Activated CD4-positive, alpha-beta memory T cell treated with anti-CD3 and anti-CD28 coated beads, Interleukin-2, amount 10 ng/mL, durations not matched to agents 7 days and 5 days (primary cell): ENCODE data around the gene SLC25A11. TPM values are rescaled to one million over a fixed set of nuclear protein-coding genes. Genes with fewer than 3 reads are reported as not detected.

Experiments used
- CTCF ChIA-PET: fragments of 350-600 bp; sonication (Branson Sonifier 250); formaldehyde crosslinking; loops from one replicate; lab custom pipeline; 2021; ENCODE audit warnings: antibody characterized with exemption, inconsistent platforms; lab: Charles Lee
- POLR2A ChIA-PET: fragments of 350-600 bp; sonication (Branson Sonifier 250); formaldehyde crosslinking; loops from one replicate; lab custom pipeline; 2021; ENCODE audit warnings: antibody characterized with exemption; lab: Charles Lee
- DNase-seq: peaks from one replicate; pipeline ENCODE4 v3.0.0-alpha.2; 2020
- H3K27ac Mint-ChIP-seq: one replicate; pipeline ENCODE4 v1.8.0; 2021; ENCODE audit warnings: mild to moderate bottlenecking, mixed read lengths
- H3K27me3 Mint-ChIP-seq: one replicate; pipeline ENCODE4 v1.8.0; 2021; ENCODE audit warnings: mixed read lengths
- H3K36me3 Mint-ChIP-seq: one replicate; pipeline ENCODE4 v1.8.0; 2021; ENCODE audit warnings: low read depth, mixed read lengths
- H3K4me1 Mint-ChIP-seq: one replicate; pipeline ENCODE4 v1.8.0; 2021; ENCODE audit warnings: mixed read lengths
- H3K4me3 Mint-ChIP-seq: one replicate; pipeline ENCODE4 v1.8.0; 2021; ENCODE audit warnings: mild to moderate bottlenecking, mixed read lengths
- H3K9me3 Mint-ChIP-seq: one replicate; pipeline ENCODE4 v1.8.0; 2021; ENCODE audit warnings: mixed read lengths
- total RNA-seq, 2 experiments: library from RNA; stranded (reverse); gene quantifications; one replicate each; pipeline ENCODE4 v1.2.3, GENCODE V29; 2021

Gene SLC25A11
- total RNA-seq, 2 experiments from 2014 or later: 62.8 to 71.0 TPM

GRCh38 chr17:4959261-4959965, 19.6 kb upstream of the SLC25A11 start:
- Mint-ChIP-seq H3K27me3 (no peaks in the 10 kb centered on the region), H3K4me1 (peaks cover 4% of the 10 kb centered on the region), H3K36me3 (peaks cover 24% of the 10 kb centered on the region), H3K4me3 (no peak overlapping the region), H3K9me3 (no peaks in the 10 kb centered on the region), H3K27ac (no peak overlapping the region)
- CTCF ChIA-PET: interaction anchor here (1.3 kb wide), 1 partner anchor 9 kb away, joined by 4 read pairs; no protein-coding TSS in a partner anchor
- POLR2A ChIA-PET: interaction anchor here (13.3 kb wide), 1 partner anchor 18 kb away, joined by 229 read pairs; the partner anchor contains the start of genes PFN1, RNF167 and SLC25A11
- no peak for DNase-seq

GRCh38 chr17:4958102-4958501, 18.3 kb upstream of the SLC25A11 start:
- H3K4me1 Mint-ChIP-seq: peaks cover 3% of the 10 kb centered on the region
- H3K27ac Mint-ChIP-seq: no peak overlapping the region
- no peak for DNase-seq
- peaks cover 22% of the 10 kb centered on the region for H3K36me3 Mint-ChIP-seq
- no peaks in the 10 kb centered on the region for H3K27me3 Mint-ChIP-seq
- POLR2A ChIA-PET: interaction anchor here (1.1 to 20.7 kb wide), 3 partner anchors 8 to 17 kb away, joined by 3 to 711 read pairs (median 229); partner anchors contain the start of genes PFN1, RNF167, SLC25A11 and SPAG7
- CTCF ChIA-PET: interaction anchor here (1.6 to 4.2 kb wide), 3 partner anchors 9 to 49 kb away, joined by 3 to 17 read pairs (median 6); partner anchors contain the start of genes PFN1 and SPAG7
- H3K9me3 Mint-ChIP-seq: no peaks in the 10 kb centered on the region
- no peak overlapping the region for H3K4me3 Mint-ChIP-seq

- peaks cover 22% of the 10 kb centered on the region for H3K36me3 Mint-ChIP-seq
- peaks cover 8% of the 10 kb centered on the region for H3K4me1 Mint-ChIP-seq
- ChIA-PET POLR2A (interaction anchor here (13.3 to 20.7 kb wide), 2 partner anchors 12 to 15 kb away, joined by 229 to 711 read pairs; partner anchors contain the start of genes PFN1, RNF167, SLC25A11 and SPAG7), CTCF (interaction anchor here (0.7 to 4.2 kb wide), 4 partner anchors 8 to 119 kb away, joined by 3 to 17 read pairs (median 4); partner anchors contain the start of genes PFN1 and SPAG7)
- no peak overlapping the region for H3K27ac Mint-ChIP-seq
- no peaks in the 10 kb centered on the region for H3K27me3 Mint-ChIP-seq
- DNase-seq: peak; percentile 60
- no peak overlapping the region for H3K4me3 Mint-ChIP-seq
- no peaks in the 10 kb centered on the region for H3K9me3 Mint-ChIP-seq
Observed at GRCh38 chr17:4956493-4957061, 16.7 kb upstream of the SLC25A11 start.

- H3K27me3 Mint-ChIP-seq: no peaks in the 10 kb centered on the region
- ChIA-PET CTCF (interaction anchor here (0.6 to 4.2 kb wide), 5 partner anchors 12 to 107 kb away, joined by 3 to 17 read pairs (median 5); partner anchors contain the start of genes SLC25A11 and SPAG7), POLR2A (interaction anchor here (0.9 to 20.7 kb wide), 3 partner anchors 14 to 46 kb away, joined by 3 to 711 read pairs (median 229); partner anchors contain the start of genes PFN1, RNF167, SLC25A11 and SPAG7)
- H3K4me3 Mint-ChIP-seq: no peak overlapping the region
- peaks cover 23% of the 10 kb centered on the region for H3K4me1 Mint-ChIP-seq
- no peaks in the 10 kb centered on the region for H3K9me3 Mint-ChIP-seq
- peaks cover 16% of the 10 kb centered on the region for H3K36me3 Mint-ChIP-seq
- DNase-seq: no peak
- H3K27ac Mint-ChIP-seq: no peak overlapping the region
Observed at GRCh38 chr17:4955091-4955490, 15.2 kb upstream of the SLC25A11 start.

- Mint-ChIP-seq H3K4me3 (no peak overlapping the region), H3K9me3 (no peaks in the 10 kb centered on the region), H3K27ac (no peak overlapping the region), H3K4me1 (peaks cover 25% of the 10 kb centered on the region), H3K27me3 (no peaks in the 10 kb centered on the region), H3K36me3 (peaks cover 5% of the 10 kb centered on the region)
- ChIA-PET POLR2A (interaction anchor here (13.3 to 20.7 kb wide), 2 partner anchors 12 to 15 kb away, joined by 229 to 711 read pairs; partner anchors contain the start of genes PFN1, RNF167, SLC25A11 and SPAG7), CTCF (interaction anchor here (0.7 to 1.8 kb wide), 2 partner anchors 13 to 14 kb away, joined by 3 to 5 read pairs; partner anchors contain the start of genes RNF167 and SLC25A11)
- no peak for DNase-seq
Observed at GRCh38 chr17:4953451-4953961, 13.7 kb upstream of the SLC25A11 start.

GRCh38 chr17:4951486-4951885, 11.6 kb upstream of the SLC25A11 start:
- Mint-ChIP-seq H3K27me3 (no peaks in the 10 kb centered on the region), H3K4me3 (peak overlapping the region; percentile 96), H3K27ac (peak overlapping the region; percentile 92), H3K4me1 (peaks cover 27% of the 10 kb centered on the region), H3K36me3 (peaks cover 21% of the 10 kb centered on the region), H3K9me3 (no peaks in the 10 kb centered on the region)
- ChIA-PET CTCF (interaction anchor here (0.5 to 1.6 kb wide), 3 partner anchors 16 to 42 kb away, joined by 3 to 6 read pairs (median 4); partner anchors contain the start of gene SPAG7), POLR2A (interaction anchor here (0.9 to 20.7 kb wide), 4 partner anchors 10 to 69 kb away, joined by 3 to 711 read pairs (median 116); partner anchors contain the start of genes PFN1, RNF167, SLC25A11 and SPAG7)
- DNase-seq: no peak

GRCh38 chr17:4950746-4951204, 10.9 kb upstream of the SLC25A11 start, which contains the start of gene ENO3:
TSS of gene ENO3 (plus strand) at chr17:4951119. CDS start at chr17:4951830, 711 bp downstream.
- Mint-ChIP-seq H3K36me3 (peaks cover 25% of the 10 kb centered on the region), H3K27me3 (no peaks in the 10 kb centered on the region), H3K9me3 (no peaks in the 10 kb centered on the region), H3K4me1 (peaks cover 27% of the 10 kb centered on the region), H3K27ac (peak within 1 kb of the TSS; percentile 92), H3K4me3 (peak within 1 kb of the TSS; percentile 96)
- CTCF ChIA-PET: interaction anchor here (0.7 to 1.6 kb wide), 4 partner anchors 11 to 42 kb away, joined by 3 to 6 read pairs (median 4); partner anchors contain the start of genes RNF167, SLC25A11 and SPAG7
- POLR2A ChIA-PET: interaction anchor here (0.8 to 20.7 kb wide), 9 partner anchors 9 to 160 kb away, joined by 3 to 711 read pairs (median 4); partner anchors contain the start of genes CAMTA2, INCA1, KIF1C and PFN1
- no peak for DNase-seq

- POLR2A ChIA-PET: interaction anchor here (0.8 to 20.7 kb wide), 8 partner anchors 8 to 160 kb away, joined by 3 to 711 read pairs (median 4); partner anchors contain the start of genes CAMTA2, INCA1, KIF1C and PFN1
- Mint-ChIP-seq H3K4me1 (peaks cover 33% of the 10 kb centered on the region), H3K36me3 (peaks cover 31% of the 10 kb centered on the region), H3K27me3 (no peaks in the 10 kb centered on the region), H3K4me3 (peak overlapping the region; percentile 96), H3K27ac (peak overlapping the region; percentile 92), H3K9me3 (no peaks in the 10 kb centered on the region)
- CTCF ChIA-PET: interaction anchor here (0.7 to 1.1 kb wide), 2 partner anchors 10 to 17 kb away, joined by 3 to 4 read pairs; partner anchors contain the start of genes RNF167, SLC25A11 and SPAG7
- peak; percentile 45 for DNase-seq
Observed at GRCh38 chr17:4950075-4950745, 10.4 kb upstream of the SLC25A11 start.

- Mint-ChIP-seq H3K36me3 (peaks cover 38% of the 10 kb centered on the region), H3K27me3 (no peaks in the 10 kb centered on the region), H3K27ac (peak overlapping the region; percentile 91), H3K9me3 (no peaks in the 10 kb centered on the region), H3K4me1 (peaks cover 39% of the 10 kb centered on the region), H3K4me3 (peak overlapping the region; percentile 96)
- ChIA-PET POLR2A (interaction anchor here (0.6 to 20.7 kb wide), 15 partner anchors 4 to 160 kb away, joined by 3 to 711 read pairs (median 6); partner anchors contain the start of genes CAMTA2, ENO3, GLTPD2 and INCA1), CTCF (interaction anchor here (1.1 to 2.2 kb wide), 3 partner anchors 13 to 18 kb away, joined by 4 to 10 read pairs (median 6); partner anchors contain the start of gene SPAG7)
- DNase-seq: peak; percentile 81
Observed at GRCh38 chr17:4949321-4950074, 9.7 kb upstream of the SLC25A11 start.

GRCh38 chr17:4948931-4949320, 9.1 kb upstream of the SLC25A11 start:
- H3K4me3 Mint-ChIP-seq: peak overlapping the region; percentile 96
- peaks cover 44% of the 10 kb centered on the region for H3K36me3 Mint-ChIP-seq
- DNase-seq: peak; percentile 83
- peaks cover 44% of the 10 kb centered on the region for H3K4me1 Mint-ChIP-seq
- H3K9me3 Mint-ChIP-seq: no peaks in the 10 kb centered on the region
- ChIA-PET CTCF (interaction anchor here (0.6 to 2.2 kb wide), 5 partner anchors 8 to 1238 kb away, joined by 3 to 10 read pairs (median 4); partner anchors contain the start of genes RNF167, SLC25A11 and SPAG7), POLR2A (interaction anchor here (0.6 to 20.7 kb wide), 16 partner anchors 5 to 471 kb away, joined by 3 to 711 read pairs (median 7); partner anchors contain the start of genes ARRB2, C17orf107, CAMTA2 and ENO3)
- no peaks in the 10 kb centered on the region for H3K27me3 Mint-ChIP-seq
- peak overlapping the region; percentile 100 for H3K27ac Mint-ChIP-seq
